ENCODE measurements around the gene C6.

The C6 gene

DNA sequence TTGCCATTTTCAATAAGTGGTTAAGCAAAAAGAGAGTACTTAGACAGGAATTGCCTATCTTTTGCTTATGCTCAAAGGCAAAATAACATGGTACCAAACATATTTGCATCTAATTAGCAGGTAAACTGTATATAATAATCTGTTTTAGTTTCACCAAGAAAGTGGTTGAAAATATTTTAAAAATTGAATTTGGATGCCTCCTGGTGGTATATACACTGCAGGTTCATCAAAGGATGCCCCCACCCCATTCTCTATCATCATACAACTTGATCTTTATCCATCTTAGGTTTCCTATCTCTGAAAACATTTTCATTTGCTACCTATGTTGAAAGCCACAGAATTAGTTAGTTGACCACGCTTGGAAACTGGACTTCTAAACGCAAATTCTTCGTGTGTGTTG is 95.2 kb downstream of the C6 start:
- no peak for DNase-seq

DNA sequence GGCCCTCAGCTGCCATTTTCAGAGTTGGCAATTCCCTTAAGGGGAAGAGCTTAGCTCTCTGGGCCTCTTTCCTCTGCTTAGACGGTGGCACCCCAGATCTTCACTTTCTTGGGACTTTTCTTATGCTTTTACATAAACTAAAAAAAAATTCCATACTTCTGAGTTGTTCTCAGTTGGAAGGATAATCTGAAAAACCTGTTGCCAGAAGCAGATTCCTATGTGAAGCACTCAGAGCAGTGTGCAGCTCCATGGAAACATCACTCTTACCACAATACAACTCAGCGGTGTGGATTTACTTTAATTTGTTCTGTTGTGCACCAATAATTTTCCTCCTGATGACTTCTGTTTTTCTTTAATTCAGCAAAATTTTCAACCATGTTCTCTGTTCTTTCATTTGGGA is 98.1 kb downstream of the C6 start:
- DNase-seq: peak; percentile 76

DNA sequence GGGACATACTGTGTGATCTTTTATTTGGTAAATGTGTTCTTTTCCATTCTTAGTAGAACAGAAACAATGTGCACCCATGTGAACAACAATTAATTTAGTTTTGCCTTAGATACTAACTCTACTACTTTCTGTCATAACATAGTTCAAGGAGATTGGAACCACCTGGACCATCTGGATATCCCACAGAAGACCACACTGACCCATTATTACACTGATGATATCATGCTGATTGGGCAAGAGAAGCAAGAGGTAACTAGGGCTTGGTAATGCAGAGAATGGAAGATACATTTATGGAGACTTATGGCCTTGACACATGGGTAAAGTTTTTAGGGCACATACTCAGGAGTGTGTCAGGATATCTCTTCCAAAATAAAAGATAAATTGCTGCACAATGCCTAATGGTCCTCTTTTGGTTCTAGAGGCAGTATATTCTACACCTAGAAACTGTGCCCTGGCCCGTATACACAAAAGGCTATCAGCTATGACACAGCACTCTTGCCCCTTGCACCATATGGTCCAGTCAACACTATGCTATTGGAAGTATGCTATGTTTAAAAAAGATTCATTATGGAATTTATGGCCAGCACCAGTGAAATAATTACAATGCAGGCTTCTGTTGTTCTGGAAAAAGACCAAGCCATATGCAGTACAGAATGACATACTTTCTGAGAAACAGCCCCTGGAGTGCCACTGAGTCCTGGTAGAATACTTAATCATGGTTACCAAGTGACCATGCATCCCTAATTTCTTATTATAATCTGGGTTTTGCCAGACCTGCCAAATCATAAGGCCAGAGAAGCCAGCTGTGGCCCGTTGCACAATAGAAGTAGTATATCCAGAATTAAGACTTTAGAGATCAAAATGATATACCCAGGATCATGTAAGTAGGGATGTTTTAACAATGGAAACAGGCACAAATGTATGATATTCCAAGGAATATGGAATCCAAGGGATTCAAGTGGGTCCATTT is 100.6 kb downstream of the C6 start:
- peak; percentile 65 for DNase-seq

DNA sequence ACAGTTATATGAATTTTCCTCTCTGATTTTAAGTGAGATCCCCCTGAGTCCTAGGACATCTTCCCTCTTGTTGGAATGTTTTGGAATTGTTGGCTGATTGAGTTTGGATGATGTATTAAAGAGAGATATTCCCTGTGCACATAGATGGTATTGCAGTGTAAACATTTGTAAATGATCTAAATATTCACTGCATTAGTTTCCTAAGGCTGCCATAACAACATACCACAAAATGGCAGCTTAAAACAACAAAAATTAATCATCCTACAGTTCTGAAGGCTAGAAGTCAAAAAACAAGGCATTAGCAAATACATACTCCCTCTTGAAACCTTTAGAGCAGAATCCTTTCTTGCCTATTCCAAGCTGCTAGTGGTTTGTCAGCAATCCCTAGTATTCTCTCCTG is 104.1 kb downstream of the C6 start:
- DNase-seq: peak; percentile 13

GRCh38 chr5:41102341-41102740 is 111.0 kb downstream of the C6 start:
- no peak for DNase-seq

DNA sequence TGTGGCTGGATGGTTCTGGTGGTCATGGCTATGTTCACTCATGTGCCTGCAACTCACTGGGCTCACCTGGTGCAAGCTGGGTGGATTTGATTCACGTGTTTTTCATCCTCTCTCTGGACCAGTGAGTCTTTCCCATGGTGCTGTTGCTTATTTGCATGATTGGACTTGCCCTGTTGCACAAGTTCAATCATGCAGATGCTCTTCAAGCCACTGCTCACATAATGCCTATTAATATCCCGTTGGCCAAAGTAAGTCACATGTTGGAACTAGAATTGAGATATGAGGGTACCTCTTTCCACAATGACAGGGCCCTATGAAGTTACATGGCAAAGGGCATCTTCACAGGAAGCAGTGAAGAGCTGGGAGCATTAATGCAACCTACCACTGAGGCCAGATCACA is 115.7 kb downstream of the C6 start:
- DNase-seq: no peak

DNA sequence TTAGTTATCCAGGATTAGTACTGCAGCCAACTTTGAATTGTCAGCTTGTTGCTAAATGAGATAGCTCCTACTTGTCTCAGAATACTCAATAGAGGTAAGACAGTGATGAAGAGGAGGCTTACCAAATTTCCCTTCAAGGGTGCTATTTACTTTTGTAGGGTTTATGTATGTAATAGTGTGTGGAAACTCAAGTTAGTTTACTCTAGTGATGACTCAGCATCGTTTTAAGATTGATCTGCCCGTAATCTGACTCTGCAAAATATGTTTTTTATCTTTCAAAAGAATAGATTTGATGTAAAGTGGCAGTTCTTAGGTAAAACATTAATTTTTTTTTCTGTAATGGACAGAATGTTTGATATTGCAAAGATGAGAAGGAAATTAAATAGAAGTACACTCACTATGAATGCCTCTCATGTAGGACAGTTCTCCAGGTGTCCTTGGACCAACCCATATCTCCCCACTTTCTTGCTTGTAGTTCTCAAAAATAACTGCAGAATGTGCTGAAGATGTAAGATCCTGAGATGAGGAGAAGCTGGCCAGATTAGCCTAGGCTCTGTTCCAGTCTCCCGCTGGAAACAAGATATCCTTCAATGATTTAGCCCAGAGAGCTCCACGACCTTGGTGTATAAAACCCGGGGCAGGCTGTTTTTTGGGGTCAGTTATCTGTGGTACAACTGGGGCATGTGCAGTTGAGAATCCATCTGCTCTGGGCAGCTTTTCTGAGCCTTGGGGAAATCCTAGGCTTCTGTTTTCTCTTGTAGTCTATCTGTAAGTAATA is 117.8 kb downstream of the C6 start:
- no peak for DNase-seq

DNA sequence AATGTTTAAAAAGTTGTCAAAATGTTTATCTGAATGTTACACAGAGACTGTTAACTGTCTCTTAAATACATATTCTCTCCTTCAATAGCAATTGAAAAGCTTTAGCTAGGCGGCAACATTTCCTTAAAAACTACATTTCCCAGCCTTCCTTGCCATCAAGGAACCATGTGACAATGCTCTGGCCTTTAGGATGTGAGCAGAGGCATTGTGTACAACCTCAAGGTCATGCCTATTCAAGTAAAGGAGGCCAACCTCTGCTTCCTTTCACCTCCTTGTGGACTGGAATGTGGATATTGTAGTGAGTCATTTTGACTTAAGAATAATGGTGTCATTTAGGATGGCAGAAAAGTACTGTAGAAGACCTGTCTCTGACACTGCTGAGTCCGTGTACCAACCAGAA is 118.5 kb downstream of the C6 start:
- no peak for DNase-seq

- DNase-seq: no peak
Observed at GRCh38 chr5:41093803-41094202, 119.5 kb downstream of the C6 start.
